ENCODE measurements around the gene JAML.

DNA sequence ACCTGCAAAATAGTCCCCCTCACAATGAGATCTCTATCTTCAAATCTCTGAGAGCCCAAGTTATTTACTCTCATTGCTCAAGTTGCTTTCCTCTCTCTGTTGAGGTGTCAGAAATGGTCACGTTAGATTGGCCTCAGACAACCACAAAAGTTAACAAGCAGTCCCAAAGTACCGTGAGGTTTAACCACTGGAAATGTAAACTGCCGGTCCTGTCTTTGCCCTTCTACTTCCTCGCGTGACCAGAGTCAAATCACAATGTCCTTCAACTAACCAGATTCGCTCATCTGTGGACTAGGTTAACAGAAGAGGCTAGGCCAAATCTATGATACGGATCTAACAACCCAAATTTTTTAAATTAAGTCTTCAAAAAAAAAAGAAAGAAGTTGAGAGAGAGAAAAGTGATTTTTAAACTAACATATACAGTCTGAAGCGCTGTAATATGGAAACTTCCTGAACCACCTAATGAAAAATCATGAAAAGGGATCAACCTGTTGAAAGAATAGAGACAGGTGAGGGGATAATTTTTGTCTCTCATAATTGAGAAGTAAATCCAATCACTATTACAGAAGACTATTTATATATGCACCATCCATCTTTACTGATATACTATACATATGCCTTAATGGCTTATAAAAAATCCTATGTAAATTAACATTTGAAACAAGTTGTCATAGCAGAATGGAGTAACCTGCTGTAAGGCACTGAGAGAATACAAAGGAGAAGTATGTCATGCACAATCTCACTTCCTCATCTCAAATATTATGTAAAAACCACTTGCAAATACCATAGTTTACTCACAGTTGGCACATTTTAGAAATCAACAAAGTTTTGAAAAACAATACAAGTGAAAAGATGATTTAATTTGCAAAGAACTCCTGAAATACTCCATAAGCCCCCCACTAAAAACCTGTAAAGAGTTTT, 3.3 kb upstream of the JAML start:
- TF ChIP-seq POLR2A (IDR thresholded peaks at IDR 0.05): no peak
- TF ChIP-seq, protein P1, sequence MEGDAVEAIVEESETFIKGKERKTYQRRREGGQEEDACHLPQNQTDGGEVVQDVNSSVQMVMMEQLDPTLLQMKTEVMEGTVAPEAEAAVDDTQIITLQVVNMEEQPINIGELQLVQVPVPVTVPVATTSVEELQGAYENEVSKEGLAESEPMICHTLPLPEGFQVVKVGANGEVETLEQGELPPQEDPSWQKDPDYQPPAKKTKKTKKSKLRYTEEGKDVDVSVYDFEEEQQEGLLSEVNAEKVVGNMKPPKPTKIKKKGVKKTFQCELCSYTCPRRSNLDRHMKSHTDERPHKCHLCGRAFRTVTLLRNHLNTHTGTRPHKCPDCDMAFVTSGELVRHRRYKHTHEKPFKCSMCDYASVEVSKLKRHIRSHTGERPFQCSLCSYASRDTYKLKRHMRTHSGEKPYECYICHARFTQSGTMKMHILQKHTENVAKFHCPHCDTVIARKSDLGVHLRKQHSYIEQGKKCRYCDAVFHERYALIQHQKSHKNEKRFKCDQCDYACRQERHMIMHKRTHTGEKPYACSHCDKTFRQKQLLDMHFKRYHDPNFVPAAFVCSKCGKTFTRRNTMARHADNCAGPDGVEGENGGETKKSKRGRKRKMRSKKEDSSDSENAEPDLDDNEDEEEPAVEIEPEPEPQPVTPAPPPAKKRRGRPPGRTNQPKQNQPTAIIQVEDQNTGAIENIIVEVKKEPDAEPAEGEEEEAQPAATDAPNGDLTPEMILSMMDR (IDR thresholded peaks at IDR 0.05): no peak

Data from heart left ventricle (tissue), 13 donors.